ENCODE measurements around the gene FYN.

Gene FYN

GRCh38 chr6:111711984-111712752 lies 161.1 kb downstream of the FYN start:
- no peak for TF ChIP-seq CTCF (IDR thresholded peaks at IDR 0.05)

- no peak for TF ChIP-seq CTCF (IDR thresholded peaks at IDR 0.05)
Measured at GRCh38 chr6:111711476-111711875, 161.8 kb downstream of the FYN start.

- no peak for TF ChIP-seq CTCF (IDR thresholded peaks at IDR 0.05)
Measured at GRCh38 chr6:111710911-111711310, 162.3 kb downstream of the FYN start.

GRCh38 chr6:111710439-111710838 lies 162.8 kb downstream of the FYN start:
- TF ChIP-seq CTCF (IDR thresholded peaks at IDR 0.05), result no peak

GRCh38 chr6:111709615-111710398 lies 163.4 kb downstream of the FYN start:
- TF ChIP-seq CTCF (IDR thresholded peaks at IDR 0.05), result peak; percentile 74

- no peak for TF ChIP-seq CTCF (IDR thresholded peaks at IDR 0.05)
Measured at GRCh38 chr6:111709201-111709600, 164.1 kb downstream of the FYN start.

- no peak for TF ChIP-seq CTCF (IDR thresholded peaks at IDR 0.05)
Measured at GRCh38 chr6:111707773-111708172, 165.5 kb downstream of the FYN start.

Data from LNCAP (cell line).